ENCODE results near the gene DNAH14. TPM values are rescaled to one million over a fixed set of nuclear protein-coding genes. Genes with fewer than 3 reads are reported as not detected.

The DNAH14 gene
- total and polyA plus RNA-seq, 2 of the 13 experiments (the other 11 are each of a cell fraction or from before 2014, with no cell fraction given) = 4.5 to 27.5 TPM

- TF ChIP-seq HIC2 (CRISPR knock-in tag; IDR thresholded peaks at IDR 0.05; ENCODE audit: low read depth) (0 out of 2 replicates have a peak, but pooled peaks have one; percentile 29), ZBTB43 (CRISPR knock-in tag; conservative IDR thresholded peaks at IDR 0.05) (0 out of 2 replicates have a peak, but pooled peaks have one; percentile 38), MYPOP (CRISPR knock-in tag; IDR thresholded peaks at IDR 0.05) (peak; percentile 59; the same call in 1 of the 2 replicates), ZNF136 (CRISPR knock-in tag; IDR thresholded peaks at IDR 0.05; ENCODE audit: low read depth) (0 out of 2 replicates have a peak, but pooled peaks have one; percentile 69), SRSF4 (IDR thresholded peaks at IDR 0.05; ENCODE audit: low read depth, low read length, poor library complexity, severe bottlenecking) (no peak), NFAT5 (CRISPR knock-in tag; IDR thresholded peaks at IDR 0.05) (0 out of 2 replicates have a peak, but pooled peaks have one; percentile 46), ZNF512B (CRISPR knock-in tag; IDR thresholded peaks at IDR 0.05; ENCODE audit: borderline replicate concordance) (0 out of 2 replicates have a peak, but pooled peaks have one; percentile 39), ZNF138 (CRISPR knock-in tag; IDR thresholded peaks at IDR 0.05; ENCODE audit: low read depth) (peak; percentile 59; the same call in 1 of the 2 replicates)
These were observed 497.1 kb downstream of the DNAH14 start (continued) for GRCh38 chr1:225426395-225427234.
